Activated naive CD8-positive, alpha-beta T cell treated with anti-CD3 and anti-CD28 coated beads, Interleukin-2, amount 10 ng/mL, durations not matched to agents 7 days and 5 days (primary cell): ENCODE data around the gene LCA5L. TPM values are rescaled to one million over a fixed set of nuclear protein-coding genes. Genes with fewer than 3 reads are reported as not detected.

Source experiments
- ATAC-seq: fragments of 150-1000 bp; cut with Tn5 transposase; one replicate; pipeline ENCODE4 v1.10.0; 2021; ENCODE audit warnings: low read depth, moderate library complexity
- POLR2A ChIA-PET: fragments of 350-600 bp; sonication (Branson Sonifier 250); formaldehyde crosslinking; loops from one replicate; lab custom pipeline; 2021; ENCODE audit warnings: antibody characterized with exemption; lab: Charles Lee
- DNase-seq: peaks from one replicate; pipeline ENCODE4 v3.0.0; 2021
- H3K27ac Mint-ChIP-seq: one replicate; pipeline ENCODE4 v1.8.0; 2022; ENCODE audit warnings: mild to moderate bottlenecking, mixed read lengths
- H3K27me3 Mint-ChIP-seq: one replicate; pipeline ENCODE4 v1.8.0; 2022; ENCODE audit warnings: mild to moderate bottlenecking, moderate library complexity, mixed read lengths
- H3K36me3 Mint-ChIP-seq: one replicate; pipeline ENCODE4 v1.8.0; 2021; ENCODE audit warnings: mild to moderate bottlenecking, mixed read lengths
- H3K4me1 Mint-ChIP-seq: one replicate; pipeline ENCODE4 v1.8.0; 2021; ENCODE audit warnings: mixed read lengths
- H3K4me3 Mint-ChIP-seq: one replicate; pipeline ENCODE4 v1.8.0; 2022; ENCODE audit warnings: mild to moderate bottlenecking, moderate library complexity, mixed read lengths
- H3K9me3 Mint-ChIP-seq: one replicate; pipeline ENCODE4 v1.8.0; 2021; ENCODE audit warnings: mixed read lengths
- total RNA-seq, 2 experiments: library from RNA; stranded (reverse); gene quantifications; one replicate each; pipeline ENCODE4 v1.2.3, GENCODE V29; 2021

LCA5L gene
- total RNA-seq, result not detected

GRCh38 chr21:39445321-39446269 is at the start of gene LCA5L:
TSS of gene LCA5L (minus strand) at chr21:39445778. CDS start at chr21:39428493, 17,285 bp downstream.
- Mint-ChIP-seq H3K27ac (peak within 1 kb of the TSS; percentile 80), H3K36me3 (no peaks in the 10 kb centered on the region), H3K4me3 (peak within 1 kb of the TSS; percentile 93), H3K4me1 (peaks cover 8% of the 10 kb centered on the region), H3K27me3 (peaks cover 18% of the 10 kb centered on the region), H3K9me3 (no peaks in the 10 kb centered on the region)
- POLR2A ChIA-PET, result interaction anchor here (1.0 kb wide), 1 partner anchor 97 kb away, joined by 7 read pairs; the partner anchor contains the start of gene HMGN1
- ATAC-seq (peak; percentile 90), DNase-seq (peak; percentile 97)

- Mint-ChIP-seq H3K4me1 (no peaks in the 10 kb centered on the region), H3K9me3 (peaks cover 1% of the 10 kb centered on the region), H3K27ac (no peak overlapping the region), H3K36me3 (no peaks in the 10 kb centered on the region), H3K4me3 (no peak overlapping the region), H3K27me3 (no peaks in the 10 kb centered on the region)
- POLR2A ChIA-PET, result no interaction called here
- ATAC-seq, result no peak
- no peak for DNase-seq
Observed at GRCh38 chr21:39489380-39489924, 43.9 kb upstream of the LCA5L start.

GRCh38 chr21:39484711-39485276 is 39.2 kb upstream of the LCA5L start:
- Mint-ChIP-seq H3K9me3 (no peaks in the 10 kb centered on the region), H3K4me1 (no peaks in the 10 kb centered on the region), H3K27ac (no peak overlapping the region), H3K4me3 (no peak overlapping the region), H3K27me3 (no peaks in the 10 kb centered on the region), H3K36me3 (no peaks in the 10 kb centered on the region)
- DNase-seq (no peak), ATAC-seq (no peak)
- POLR2A ChIA-PET, result no interaction called here

GRCh38 chr21:39483917-39484316 is 38.3 kb upstream of the LCA5L start:
- Mint-ChIP-seq H3K27me3 (no peaks in the 10 kb centered on the region), H3K27ac (no peak overlapping the region), H3K36me3 (no peaks in the 10 kb centered on the region), H3K4me3 (no peak overlapping the region), H3K9me3 (peaks cover under 1% of the 10 kb centered on the region), H3K4me1 (no peaks in the 10 kb centered on the region)
- ATAC-seq, result no peak
- POLR2A ChIA-PET, result no interaction called here
- no peak for DNase-seq

GRCh38 chr21:39481886-39482285 is 36.3 kb upstream of the LCA5L start:
- H3K36me3 Mint-ChIP-seq, result no peaks in the 10 kb centered on the region
- no peaks in the 10 kb centered on the region for H3K27me3 Mint-ChIP-seq
- H3K4me3 Mint-ChIP-seq, result no peak overlapping the region
- H3K27ac Mint-ChIP-seq, result no peak overlapping the region
- POLR2A ChIA-PET, result no interaction called here
- no peak for ATAC-seq
- H3K9me3 Mint-ChIP-seq, result peaks cover 1% of the 10 kb centered on the region
- no peak for DNase-seq
- H3K4me1 Mint-ChIP-seq, result no peaks in the 10 kb centered on the region

- H3K27ac Mint-ChIP-seq, result no peak overlapping the region
- H3K27me3 Mint-ChIP-seq, result no peaks in the 10 kb centered on the region
- H3K4me1 Mint-ChIP-seq, result no peaks in the 10 kb centered on the region
- H3K4me3 Mint-ChIP-seq, result no peak overlapping the region
- POLR2A ChIA-PET, result no interaction called here
- ATAC-seq (no peak), DNase-seq (no peak)
- no peaks in the 10 kb centered on the region for H3K36me3 Mint-ChIP-seq
- H3K9me3 Mint-ChIP-seq, result peaks cover 1% of the 10 kb centered on the region
Observed at GRCh38 chr21:39480271-39480670, 34.7 kb upstream of the LCA5L start.

- H3K36me3 Mint-ChIP-seq, result no peaks in the 10 kb centered on the region
- POLR2A ChIA-PET, result no interaction called here
- H3K27me3 Mint-ChIP-seq, result no peaks in the 10 kb centered on the region
- H3K4me1 Mint-ChIP-seq, result no peaks in the 10 kb centered on the region
- H3K4me3 Mint-ChIP-seq, result no peak overlapping the region
- DNase-seq (no peak), ATAC-seq (no peak)
- H3K27ac Mint-ChIP-seq, result no peak overlapping the region
- peaks cover 1% of the 10 kb centered on the region for H3K9me3 Mint-ChIP-seq
Observed at GRCh38 chr21:39479814-39480182, 34.2 kb upstream of the LCA5L start.

- POLR2A ChIA-PET, result no interaction called here
- Mint-ChIP-seq H3K27me3 (no peaks in the 10 kb centered on the region), H3K4me1 (no peaks in the 10 kb centered on the region), H3K4me3 (no peak overlapping the region), H3K27ac (no peak overlapping the region), H3K9me3 (peaks cover 1% of the 10 kb centered on the region), H3K36me3 (no peaks in the 10 kb centered on the region)
- ATAC-seq, result no peak
- DNase-seq, result no peak
Observed at GRCh38 chr21:39479164-39479813, 33.7 kb upstream of the LCA5L start.

- ATAC-seq (no peak), DNase-seq (no peak)
- no peaks in the 10 kb centered on the region for H3K36me3 Mint-ChIP-seq
- H3K9me3 Mint-ChIP-seq, result peaks cover 1% of the 10 kb centered on the region
- no peak overlapping the region for H3K27ac Mint-ChIP-seq
- H3K4me1 Mint-ChIP-seq, result no peaks in the 10 kb centered on the region
- no peak overlapping the region for H3K4me3 Mint-ChIP-seq
- POLR2A ChIA-PET, result no interaction called here
- no peaks in the 10 kb centered on the region for H3K27me3 Mint-ChIP-seq
Observed at GRCh38 chr21:39474611-39475010, 29.0 kb upstream of the LCA5L start.

- H3K27ac Mint-ChIP-seq, result no peak overlapping the region
- no peak for ATAC-seq
- H3K4me1 Mint-ChIP-seq, result no peaks in the 10 kb centered on the region
- H3K27me3 Mint-ChIP-seq, result no peaks in the 10 kb centered on the region
- no peaks in the 10 kb centered on the region for H3K36me3 Mint-ChIP-seq
- no peaks in the 10 kb centered on the region for H3K9me3 Mint-ChIP-seq
- H3K4me3 Mint-ChIP-seq, result no peak overlapping the region
- POLR2A ChIA-PET, result no interaction called here
- no peak for DNase-seq
Observed at GRCh38 chr21:39472786-39473185, 27.2 kb upstream of the LCA5L start.

GRCh38 chr21:39471598-39471997 is 26.0 kb upstream of the LCA5L start:
- Mint-ChIP-seq H3K4me3 (no peak overlapping the region), H3K4me1 (no peaks in the 10 kb centered on the region), H3K36me3 (no peaks in the 10 kb centered on the region), H3K27me3 (no peaks in the 10 kb centered on the region), H3K9me3 (no peaks in the 10 kb centered on the region), H3K27ac (no peak overlapping the region)
- ATAC-seq (no peak), DNase-seq (no peak)
- POLR2A ChIA-PET, result no interaction called here

- H3K27ac Mint-ChIP-seq, result no peak overlapping the region
- ATAC-seq (no peak), DNase-seq (no peak)
- no peak overlapping the region for H3K4me3 Mint-ChIP-seq
- H3K9me3 Mint-ChIP-seq, result no peaks in the 10 kb centered on the region
- POLR2A ChIA-PET, result no interaction called here
- no peaks in the 10 kb centered on the region for H3K27me3 Mint-ChIP-seq
- no peaks in the 10 kb centered on the region for H3K4me1 Mint-ChIP-seq
- no peaks in the 10 kb centered on the region for H3K36me3 Mint-ChIP-seq
Observed at GRCh38 chr21:39468559-39468958, 23.0 kb upstream of the LCA5L start.

- DNase-seq (no peak), ATAC-seq (no peak)
- no peaks in the 10 kb centered on the region for H3K36me3 Mint-ChIP-seq
- H3K9me3 Mint-ChIP-seq, result no peaks in the 10 kb centered on the region
- POLR2A ChIA-PET, result no interaction called here
- H3K27me3 Mint-ChIP-seq, result no peaks in the 10 kb centered on the region
- H3K27ac Mint-ChIP-seq, result no peak overlapping the region
- H3K4me3 Mint-ChIP-seq, result no peak overlapping the region
- H3K4me1 Mint-ChIP-seq, result no peaks in the 10 kb centered on the region
Observed at GRCh38 chr21:39467746-39468145, 22.2 kb upstream of the LCA5L start.
